ENCODE results near the gene PCDH9.

DNA sequence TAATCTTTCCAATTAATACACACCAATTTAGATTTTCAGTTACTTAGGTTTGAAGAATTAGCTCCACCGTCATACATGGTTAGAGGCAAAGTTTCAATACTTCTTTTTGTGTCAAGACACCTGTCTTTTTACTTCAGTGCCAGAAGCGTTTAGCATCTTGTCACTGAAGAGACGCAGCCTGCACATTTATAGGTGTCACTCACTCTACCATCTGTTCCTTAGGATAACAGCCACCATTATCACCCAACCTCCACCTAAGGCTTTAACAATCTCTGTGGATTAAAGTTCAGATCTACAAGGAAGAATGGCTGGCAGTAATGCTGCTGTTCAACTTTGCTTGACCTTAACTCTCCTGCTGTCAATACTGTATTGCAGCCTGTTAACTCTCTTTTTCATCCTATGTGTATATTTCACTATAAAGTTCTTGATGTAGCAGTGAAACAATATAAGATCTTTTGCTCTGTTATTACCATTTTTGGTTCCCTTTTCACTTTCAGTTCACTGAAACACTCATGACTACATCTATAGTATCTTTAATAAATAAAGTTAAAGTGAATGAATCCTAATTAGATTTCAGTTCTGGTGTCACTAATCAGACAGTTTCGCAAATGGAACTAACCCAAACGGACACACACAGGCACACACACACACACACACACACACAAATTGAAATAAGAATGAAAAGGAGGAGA, 435.6 kb downstream of the PCDH9 start:
- TF ChIP-seq, protein P1, sequence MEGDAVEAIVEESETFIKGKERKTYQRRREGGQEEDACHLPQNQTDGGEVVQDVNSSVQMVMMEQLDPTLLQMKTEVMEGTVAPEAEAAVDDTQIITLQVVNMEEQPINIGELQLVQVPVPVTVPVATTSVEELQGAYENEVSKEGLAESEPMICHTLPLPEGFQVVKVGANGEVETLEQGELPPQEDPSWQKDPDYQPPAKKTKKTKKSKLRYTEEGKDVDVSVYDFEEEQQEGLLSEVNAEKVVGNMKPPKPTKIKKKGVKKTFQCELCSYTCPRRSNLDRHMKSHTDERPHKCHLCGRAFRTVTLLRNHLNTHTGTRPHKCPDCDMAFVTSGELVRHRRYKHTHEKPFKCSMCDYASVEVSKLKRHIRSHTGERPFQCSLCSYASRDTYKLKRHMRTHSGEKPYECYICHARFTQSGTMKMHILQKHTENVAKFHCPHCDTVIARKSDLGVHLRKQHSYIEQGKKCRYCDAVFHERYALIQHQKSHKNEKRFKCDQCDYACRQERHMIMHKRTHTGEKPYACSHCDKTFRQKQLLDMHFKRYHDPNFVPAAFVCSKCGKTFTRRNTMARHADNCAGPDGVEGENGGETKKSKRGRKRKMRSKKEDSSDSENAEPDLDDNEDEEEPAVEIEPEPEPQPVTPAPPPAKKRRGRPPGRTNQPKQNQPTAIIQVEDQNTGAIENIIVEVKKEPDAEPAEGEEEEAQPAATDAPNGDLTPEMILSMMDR (IDR thresholded peaks at IDR 0.05): no peak
- TF ChIP-seq POLR2A (IDR thresholded peaks at IDR 0.05) (no peak), EP300 (IDR thresholded peaks at IDR 0.05) (no peak)
